Neural cell (in vitro differentiated cells): ENCODE results near the gene COL17A1.

Experiments
- EP300 ChIP-seq: fragments of 450-650 bp; conservative IDR thresholded peaks from 2 replicates; pipeline ENCODE4 v1.6.1; 2014; ENCODE audit warnings: antibody characterized with exemption, mild to moderate bottlenecking, moderate library complexity; ENCODE audit not compliant: poor library complexity, severe bottlenecking
- EZH2 ChIP-seq: fragments of 200-600, 300-800 bp; shearing (Covaris generic), sonication (generic); IDR thresholded peaks from 2 replicates; pipeline ENCODE4 v1.6.1; 2014; ENCODE audit warnings: antibody characterized with exemption, low read length, borderline replicate concordance, mild to moderate bottlenecking; ENCODE audit not compliant: insufficient read depth, poor library complexity, severe bottlenecking
- POLR2AphosphoS5 ChIP-seq: IDR thresholded peaks from 2 replicates; pipeline ENCODE4 v1.6.1; 2012
- RAD21 ChIP-seq: fragments of 450-650 bp; conservative IDR thresholded peaks from 2 replicates; pipeline ENCODE4 v1.6.1; 2014; ENCODE audit warnings: antibody characterized with exemption, mild to moderate bottlenecking, moderate library complexity
- SMC3 ChIP-seq: fragments of 450-650 bp; conservative IDR thresholded peaks from 2 replicates; pipeline ENCODE4 v1.6.1; 2014; ENCODE audit warnings: antibody characterized with exemption, mild to moderate bottlenecking, moderate library complexity; ENCODE audit not compliant: poor library complexity
- TF ChIP-seq, protein P1 (sequence below): IDR thresholded peaks from 2 replicates; pipeline ENCODE4 v1.6.1; 2012; ENCODE audit warnings: borderline replicate concordance
- TF ChIP-seq, protein P2 (sequence below): fragments of 450-650 bp; IDR thresholded peaks from 2 replicates; pipeline ENCODE4 v1.5.1; 2014; ENCODE audit warnings: antibody characterized with exemption, mild to moderate bottlenecking, moderate library complexity; ENCODE audit not compliant: poor library complexity, severe bottlenecking

DNA sequence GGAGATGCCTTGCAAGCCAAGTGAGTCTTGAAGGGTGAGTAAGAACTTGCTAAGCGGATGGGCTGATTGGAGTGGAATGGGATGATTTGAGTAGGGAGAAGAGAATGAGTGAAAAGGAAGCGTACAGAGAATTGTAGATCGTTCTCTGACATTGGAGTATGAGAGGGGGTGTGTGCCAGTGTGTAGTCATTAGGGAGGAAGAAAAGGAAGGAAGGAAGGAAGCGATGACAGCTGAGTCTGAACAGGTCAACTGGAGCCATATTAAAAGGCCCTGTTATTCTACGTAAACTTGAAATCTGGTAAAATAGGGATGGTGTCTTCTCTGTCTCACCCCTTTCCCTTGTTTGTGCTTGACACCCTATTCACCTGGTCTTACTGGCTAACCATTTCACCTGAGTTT, 63.7 kb downstream of the COL17A1 start:
- TF ChIP-seq, protein P1, sequence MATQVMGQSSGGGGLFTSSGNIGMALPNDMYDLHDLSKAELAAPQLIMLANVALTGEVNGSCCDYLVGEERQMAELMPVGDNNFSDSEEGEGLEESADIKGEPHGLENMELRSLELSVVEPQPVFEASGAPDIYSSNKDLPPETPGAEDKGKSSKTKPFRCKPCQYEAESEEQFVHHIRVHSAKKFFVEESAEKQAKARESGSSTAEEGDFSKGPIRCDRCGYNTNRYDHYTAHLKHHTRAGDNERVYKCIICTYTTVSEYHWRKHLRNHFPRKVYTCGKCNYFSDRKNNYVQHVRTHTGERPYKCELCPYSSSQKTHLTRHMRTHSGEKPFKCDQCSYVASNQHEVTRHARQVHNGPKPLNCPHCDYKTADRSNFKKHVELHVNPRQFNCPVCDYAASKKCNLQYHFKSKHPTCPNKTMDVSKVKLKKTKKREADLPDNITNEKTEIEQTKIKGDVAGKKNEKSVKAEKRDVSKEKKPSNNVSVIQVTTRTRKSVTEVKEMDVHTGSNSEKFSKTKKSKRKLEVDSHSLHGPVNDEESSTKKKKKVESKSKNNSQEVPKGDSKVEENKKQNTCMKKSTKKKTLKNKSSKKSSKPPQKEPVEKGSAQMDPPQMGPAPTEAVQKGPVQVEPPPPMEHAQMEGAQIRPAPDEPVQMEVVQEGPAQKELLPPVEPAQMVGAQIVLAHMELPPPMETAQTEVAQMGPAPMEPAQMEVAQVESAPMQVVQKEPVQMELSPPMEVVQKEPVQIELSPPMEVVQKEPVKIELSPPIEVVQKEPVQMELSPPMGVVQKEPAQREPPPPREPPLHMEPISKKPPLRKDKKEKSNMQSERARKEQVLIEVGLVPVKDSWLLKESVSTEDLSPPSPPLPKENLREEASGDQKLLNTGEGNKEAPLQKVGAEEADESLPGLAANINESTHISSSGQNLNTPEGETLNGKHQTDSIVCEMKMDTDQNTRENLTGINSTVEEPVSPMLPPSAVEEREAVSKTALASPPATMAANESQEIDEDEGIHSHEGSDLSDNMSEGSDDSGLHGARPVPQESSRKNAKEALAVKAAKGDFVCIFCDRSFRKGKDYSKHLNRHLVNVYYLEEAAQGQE: no peak
- TF ChIP-seq, protein P2, sequence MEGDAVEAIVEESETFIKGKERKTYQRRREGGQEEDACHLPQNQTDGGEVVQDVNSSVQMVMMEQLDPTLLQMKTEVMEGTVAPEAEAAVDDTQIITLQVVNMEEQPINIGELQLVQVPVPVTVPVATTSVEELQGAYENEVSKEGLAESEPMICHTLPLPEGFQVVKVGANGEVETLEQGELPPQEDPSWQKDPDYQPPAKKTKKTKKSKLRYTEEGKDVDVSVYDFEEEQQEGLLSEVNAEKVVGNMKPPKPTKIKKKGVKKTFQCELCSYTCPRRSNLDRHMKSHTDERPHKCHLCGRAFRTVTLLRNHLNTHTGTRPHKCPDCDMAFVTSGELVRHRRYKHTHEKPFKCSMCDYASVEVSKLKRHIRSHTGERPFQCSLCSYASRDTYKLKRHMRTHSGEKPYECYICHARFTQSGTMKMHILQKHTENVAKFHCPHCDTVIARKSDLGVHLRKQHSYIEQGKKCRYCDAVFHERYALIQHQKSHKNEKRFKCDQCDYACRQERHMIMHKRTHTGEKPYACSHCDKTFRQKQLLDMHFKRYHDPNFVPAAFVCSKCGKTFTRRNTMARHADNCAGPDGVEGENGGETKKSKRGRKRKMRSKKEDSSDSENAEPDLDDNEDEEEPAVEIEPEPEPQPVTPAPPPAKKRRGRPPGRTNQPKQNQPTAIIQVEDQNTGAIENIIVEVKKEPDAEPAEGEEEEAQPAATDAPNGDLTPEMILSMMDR: no peak
- TF ChIP-seq EZH2 (no peak), POLR2AphosphoS5 (no peak), EP300 (no peak), SMC3 (no peak), RAD21 (no peak)
